ENCODE results near the gene TMEM150B.
"Not testable (repeated sequence)": the region's sequence is repeated elsewhere in the genome, so short reads cannot be mapped to it uniquely, and the experiment has no call there.

Gene TMEM150B

GRCh38 chr19:55341171-55341588 lies 16.0 kb upstream of the TMEM150B start:
- TF ChIP-seq CTCF (conservative IDR thresholded peaks at IDR 0.05): no peak
- H3K27ac ChIP-seq: peak overlapping the region; percentile 94

- no peak; the same call in 1 of the 2 replicates for TF ChIP-seq CTCF (conservative IDR thresholded peaks at IDR 0.05)
Observed at GRCh38 chr19:55340784-55341147, 15.6 kb upstream of the TMEM150B start.

GRCh38 chr19:55339889-55340783 lies 15.0 kb upstream of the TMEM150B start:
- H3K27ac ChIP-seq: peak overlapping the region; percentile 94
- TF ChIP-seq CTCF (conservative IDR thresholded peaks at IDR 0.05): no peak

More at GRCh38 chr19:55340784-55341147, 15.6 kb upstream of the TMEM150B start:
- peak overlapping the region; percentile 94 for H3K27ac ChIP-seq

- TF ChIP-seq CTCF (conservative IDR thresholded peaks at IDR 0.05): peak; percentile 43; the same call in 1 of the 2 replicates
- peak within 1 kb of the TSS; percentile 94 for H3K27ac ChIP-seq
Observed at GRCh38 chr19:55339105-55339888, 14.2 kb upstream of the TMEM150B start, which contains the start of gene KMT5C. KMT5C (plus strand) TSS chr19:55339876; CDS start chr19:55341937, 2,061 bp downstream.

GRCh38 chr19:55336101-55336500 lies 11.0 kb upstream of the TMEM150B start:
- no peak overlapping the region for H3K27ac ChIP-seq
- TF ChIP-seq CTCF (conservative IDR thresholded peaks at IDR 0.05): no peak

GRCh38 chr19:55333870-55334269 lies 8.7 kb upstream of the TMEM150B start:
- no peak for TF ChIP-seq CTCF (conservative IDR thresholded peaks at IDR 0.05)
- no peak overlapping the region for H3K27ac ChIP-seq

- not testable (repeated sequence) for H3K27ac ChIP-seq
Observed at GRCh38 chr19:55329791-55330190, 4.7 kb upstream of the TMEM150B start.

GRCh38 chr19:55328774-55329318 lies 3.7 kb upstream of the TMEM150B start:
- H3K27ac ChIP-seq: not testable (repeated sequence)

Measured in VCaP (cell line).